Lower leg skin (tissue), 3 donors: ENCODE results near the gene CACFD1.

Experiments used
- POLR2A ChIP-seq, 2 donors: fragments of 450-650 bp; IDR thresholded peaks; one replicate each; pipeline ENCODE4 v1.6.1; 2016 to 2017; ENCODE audit warnings: antibody characterized with exemption in 2 of 2, mild to moderate bottlenecking in 1 of 2, moderate library complexity in 1 of 2
- TF ChIP-seq, protein P1 (sequence below), 3 donors: fragments of 450-650 bp; IDR thresholded peaks; one replicate each; pipeline ENCODE4 v1.5.1; 2016; ENCODE audit warnings: antibody characterized with exemption in 3 of 3, mild to moderate bottlenecking in 3 of 3, moderate library complexity in 2 of 3

DNA sequence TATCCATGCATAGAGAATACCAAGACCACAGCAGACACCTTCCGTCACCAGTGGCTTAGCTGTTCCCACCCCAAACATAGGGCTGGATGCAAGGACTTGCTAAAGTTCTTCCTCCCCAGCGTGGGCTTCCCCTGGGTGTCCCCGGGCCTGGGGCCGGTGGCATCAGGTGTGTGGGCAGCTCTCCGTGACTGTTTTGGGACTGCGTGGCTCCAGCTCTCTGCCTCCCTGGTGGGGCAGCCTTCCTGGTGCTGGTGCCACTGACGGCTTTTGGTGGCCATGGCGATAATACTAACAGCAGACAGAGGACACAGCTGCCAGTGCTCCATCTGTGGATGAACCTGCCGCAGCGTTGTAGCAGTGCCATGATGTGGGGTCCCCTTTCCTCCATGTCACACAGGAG, 4.9 kb downstream of the CACFD1 start:
- TF ChIP-seq, protein P1, sequence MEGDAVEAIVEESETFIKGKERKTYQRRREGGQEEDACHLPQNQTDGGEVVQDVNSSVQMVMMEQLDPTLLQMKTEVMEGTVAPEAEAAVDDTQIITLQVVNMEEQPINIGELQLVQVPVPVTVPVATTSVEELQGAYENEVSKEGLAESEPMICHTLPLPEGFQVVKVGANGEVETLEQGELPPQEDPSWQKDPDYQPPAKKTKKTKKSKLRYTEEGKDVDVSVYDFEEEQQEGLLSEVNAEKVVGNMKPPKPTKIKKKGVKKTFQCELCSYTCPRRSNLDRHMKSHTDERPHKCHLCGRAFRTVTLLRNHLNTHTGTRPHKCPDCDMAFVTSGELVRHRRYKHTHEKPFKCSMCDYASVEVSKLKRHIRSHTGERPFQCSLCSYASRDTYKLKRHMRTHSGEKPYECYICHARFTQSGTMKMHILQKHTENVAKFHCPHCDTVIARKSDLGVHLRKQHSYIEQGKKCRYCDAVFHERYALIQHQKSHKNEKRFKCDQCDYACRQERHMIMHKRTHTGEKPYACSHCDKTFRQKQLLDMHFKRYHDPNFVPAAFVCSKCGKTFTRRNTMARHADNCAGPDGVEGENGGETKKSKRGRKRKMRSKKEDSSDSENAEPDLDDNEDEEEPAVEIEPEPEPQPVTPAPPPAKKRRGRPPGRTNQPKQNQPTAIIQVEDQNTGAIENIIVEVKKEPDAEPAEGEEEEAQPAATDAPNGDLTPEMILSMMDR (IDR thresholded peaks at IDR 0.05): no peak
- TF ChIP-seq POLR2A (IDR thresholded peaks at IDR 0.05): no peak
